RWPE2 (cell line): ENCODE measurements around the gene TTC28.

Experiments used
- ATAC-seq: fragments of 200-7000 bp; cut with Tn5 transposase; 3 replicates; pipeline ENCODE4 v1.9.1; 2021; ENCODE audit warnings: low read depth
- DNase-seq: peaks from one replicate; pipeline ENCODE4 v3.0.0-alpha.2; 2020; ENCODE audit warnings: low spot score
- H3K27ac ChIP-seq: fragments of 450-650 bp; 2 replicates; pipeline ENCODE4 v1.5.1; 2017; ENCODE audit warnings: mild to moderate bottlenecking; ENCODE audit not compliant: poor library complexity, severe bottlenecking
- H3K27me3 ChIP-seq: fragments of 250-450 bp; sonication (Bioruptor Pico); 2 replicates; pipeline ENCODE4 v1.5.1; 2021; ENCODE audit warnings: mild to moderate bottlenecking, moderate library complexity; ENCODE audit not compliant: insufficient read depth, poor library complexity, severe bottlenecking
- H3K36me3 ChIP-seq: fragments of 250-450 bp; sonication (Bioruptor Pico); 2 replicates; pipeline ENCODE4 v1.5.1; 2020; ENCODE audit warnings: low read depth, mild to moderate bottlenecking, moderate library complexity
- H3K4me1 ChIP-seq: fragments of 250-450 bp; sonication (Bioruptor Pico); 2 replicates; pipeline ENCODE4 v1.5.1; 2021; ENCODE audit warnings: mild to moderate bottlenecking, moderate library complexity; ENCODE audit not compliant: insufficient read depth, poor library complexity, severe bottlenecking
- H3K4me3 ChIP-seq: fragments of 250-450 bp; sonication (Bioruptor Pico); 2 replicates; pipeline ENCODE4 v1.5.1; 2021; ENCODE audit warnings: mild to moderate bottlenecking, moderate library complexity; ENCODE audit not compliant: severe bottlenecking
- H3K9me3 ChIP-seq: fragments of 250-450 bp; sonication (Bioruptor Pico); 2 replicates; pipeline ENCODE4 v1.5.1; 2021; ENCODE audit warnings: mild to moderate bottlenecking, moderate library complexity; ENCODE audit not compliant: severe bottlenecking
- CTCF ChIP-seq: fragments of 450-650 bp; IDR thresholded peaks from one replicate; pipeline ENCODE4 v1.5.1; 2017; ENCODE audit warnings: mild to moderate bottlenecking, moderate library complexity; ENCODE audit not compliant: poor library complexity, severe bottlenecking

The TTC28 gene

DNA sequence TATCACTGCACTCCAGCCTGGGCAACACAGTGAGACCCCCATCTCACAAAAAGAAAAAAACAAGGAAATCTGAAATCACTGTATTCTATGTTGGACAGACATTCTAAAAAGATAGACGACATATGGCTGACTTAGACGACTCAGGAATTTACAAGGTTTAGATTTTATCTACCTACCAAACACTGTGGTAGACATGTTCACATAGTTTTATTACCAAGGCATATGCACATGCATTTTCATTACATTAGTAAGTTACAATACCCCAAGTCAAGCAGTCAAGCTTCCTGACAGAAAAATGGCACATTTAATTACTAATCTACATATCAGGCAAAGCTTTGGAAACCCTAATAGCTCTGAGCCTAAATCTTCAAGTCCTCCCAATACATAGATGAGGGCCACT is 262.2 kb downstream of the TTC28 start:
- Histone ChIP-seq H3K4me1 (peaks cover 6% of the 10 kb centered on the region), H3K9me3 (no peaks in the 10 kb centered on the region), H3K36me3 (no peaks in the 10 kb centered on the region), H3K4me3 (no peak overlapping the region), H3K27me3 (no peaks in the 10 kb centered on the region), H3K27ac (no peak overlapping the region)
- DNase-seq, result no peak
- TF ChIP-seq CTCF, result no peak
- ATAC-seq, result no peak

DNA sequence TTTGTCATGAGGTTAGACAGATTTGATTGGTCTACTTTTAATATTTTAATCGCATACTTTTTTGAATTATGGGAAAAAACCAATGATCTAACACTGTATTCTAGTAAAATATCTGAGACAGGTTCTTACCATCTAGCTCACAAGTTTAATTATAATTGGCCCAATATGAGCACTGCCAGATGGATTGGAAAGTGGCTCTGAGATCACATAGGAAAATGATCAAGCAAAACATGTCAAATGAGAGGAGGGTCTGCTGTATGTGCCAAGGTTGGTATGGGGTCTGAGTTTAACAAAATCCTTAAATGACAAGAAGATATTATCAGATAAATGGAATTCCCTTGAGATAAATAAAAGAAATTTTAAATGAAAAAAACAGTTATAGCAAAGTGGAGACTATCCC is 264.7 kb downstream of the TTC28 start:
- no peak for DNase-seq

GRCh38 chr22:28413612-28414399 is 265.8 kb downstream of the TTC28 start:
- Histone ChIP-seq H3K4me1 (no peaks in the 10 kb centered on the region), H3K27ac (no peak overlapping the region), H3K36me3 (no peaks in the 10 kb centered on the region), H3K9me3 (no peaks in the 10 kb centered on the region), H3K27me3 (no peaks in the 10 kb centered on the region), H3K4me3 (no peak overlapping the region)
- no peak for DNase-seq
- no peak for TF ChIP-seq CTCF
- no peak for ATAC-seq

More for the DNA sequence above, 264.7 kb downstream of the TTC28 start:
- Histone ChIP-seq H3K27me3 (no peaks in the 10 kb centered on the region), H3K4me1 (no peaks in the 10 kb centered on the region), H3K9me3 (no peaks in the 10 kb centered on the region), H3K4me3 (no peak overlapping the region), H3K27ac (no peak overlapping the region), H3K36me3 (no peaks in the 10 kb centered on the region)
- no peak for TF ChIP-seq CTCF
- ATAC-seq, result no peak

- TF ChIP-seq CTCF, result no peak
- no peaks in the 10 kb centered on the region for H3K36me3 ChIP-seq
- DNase-seq (no peak), ATAC-seq (no peak)
- H3K4me1 ChIP-seq, result no peaks in the 10 kb centered on the region
- H3K9me3 ChIP-seq, result no peaks in the 10 kb centered on the region
- no peak overlapping the region for H3K4me3 ChIP-seq
- no peaks in the 10 kb centered on the region for H3K27me3 ChIP-seq
- no peak overlapping the region for H3K27ac ChIP-seq
These were observed 267.5 kb downstream of the TTC28 start for GRCh38 chr22:28412109-28412508.

DNA sequence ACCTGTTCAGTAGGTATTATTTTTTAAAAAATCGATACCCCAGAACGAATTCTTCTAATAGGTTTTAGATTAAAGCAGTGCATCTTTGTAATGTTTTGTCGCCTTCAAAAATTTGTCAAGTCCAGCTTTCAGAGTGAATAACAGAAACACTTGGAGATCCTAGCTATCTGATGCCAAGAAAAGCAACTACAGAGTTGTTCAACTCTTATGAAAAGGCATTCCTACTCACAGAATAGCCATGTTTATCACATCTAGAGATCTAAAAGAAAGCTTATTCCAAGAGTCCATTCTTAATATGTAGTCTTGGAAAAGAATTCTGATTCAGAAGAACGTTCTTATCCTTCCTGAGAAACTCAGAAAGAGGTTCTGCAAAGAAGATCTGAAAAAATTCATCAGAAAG is 268.5 kb downstream of the TTC28 start:
- no peaks in the 10 kb centered on the region for H3K27me3 ChIP-seq
- no peak for ATAC-seq

More for the DNA sequence above, 268.5 kb downstream of the TTC28 start:
- Histone ChIP-seq H3K27ac (no peak overlapping the region), H3K9me3 (no peaks in the 10 kb centered on the region), H3K4me1 (no peaks in the 10 kb centered on the region), H3K36me3 (no peaks in the 10 kb centered on the region), H3K4me3 (no peak overlapping the region)
- TF ChIP-seq CTCF, result no peak
- DNase-seq, result no peak
